Caco-2 (cell line): ENCODE measurements around the gene GMPPA. TPM values are rescaled to one million over a fixed set of nuclear protein-coding genes. Genes with fewer than 3 reads are reported as not detected.

Experiments
- BruUV-seq: library from RNA; stranded (reverse); fragments of 400-500 nt; replicated peaks from 2 replicates; lab custom pipeline; 2021; lab: Mats Ljungman, UMichigan
- CTCF ChIA-PET: fragments of 300-600 bp; sonication (Branson Sonifier 250); formaldehyde crosslinking; loops from one replicate; lab custom pipeline; 2022; ENCODE audit warnings: antibody characterized with exemption; lab: Charles Lee
- POLR2A ChIA-PET: fragments of 300-600 bp; sonication (Branson Sonifier 250); formaldehyde crosslinking; loops from one replicate; lab custom pipeline; 2022; ENCODE audit warnings: antibody characterized with exemption; lab: Charles Lee
- DNase-seq, 2 experiments: peaks; one replicate each; pipeline versions ENCODE4 v3.0.0 to v3.0.0-alpha.2; 2020 to 2022
- H3K27me3 ChIP-seq: replicated peaks from 2 replicates; pipeline ENCODE4 v1.6.0; 2011; ENCODE audit warnings: low read length; ENCODE audit not compliant: control insufficient read depth, insufficient read depth
- H3K36me3 ChIP-seq: 2 replicates; pipeline ENCODE4 v1.5.1; 2011; ENCODE audit warnings: low read length; ENCODE audit not compliant: control insufficient read depth, insufficient read depth
- H3K4me1 ChIP-seq: fragments of 250-450 bp; sonication (Bioruptor Pico); 2 replicates; pipeline ENCODE4 v1.5.1; 2020; ENCODE audit warnings: mild to moderate bottlenecking
- H3K4me3 ChIP-seq: 2 replicates; pipeline ENCODE4 v1.5.1; 2011; ENCODE audit warnings: low read depth, mild to moderate bottlenecking, control low read depth, low read length
- H3K9me3 ChIP-seq: fragments of 250-450 bp; sonication (Bioruptor Pico); 2 replicates; pipeline ENCODE4 v1.5.1; 2020; ENCODE audit warnings: mild to moderate bottlenecking, moderate library complexity
- H3K27ac Mint-ChIP-seq: one replicate; pipeline ENCODE4 v1.8.0; 2022; ENCODE audit warnings: mixed read lengths; ENCODE audit not compliant: unreplicated experiment
- H3K27me3 Mint-ChIP-seq: one replicate; pipeline ENCODE4 v1.8.0; 2022; ENCODE audit warnings: mixed read lengths; ENCODE audit not compliant: insufficient read depth, unreplicated experiment
- H3K36me3 Mint-ChIP-seq: one replicate; pipeline ENCODE4 v1.8.0; 2022; ENCODE audit warnings: mild to moderate bottlenecking, mixed read lengths; ENCODE audit not compliant: insufficient read depth, unreplicated experiment
- H3K4me1 Mint-ChIP-seq: one replicate; pipeline ENCODE4 v1.8.0; 2022; ENCODE audit warnings: low read depth, mixed read lengths; ENCODE audit not compliant: unreplicated experiment
- H3K4me3 Mint-ChIP-seq: one replicate; pipeline ENCODE4 v1.8.0; 2022; ENCODE audit warnings: mild to moderate bottlenecking, moderate library complexity, mixed read lengths; ENCODE audit not compliant: unreplicated experiment
- H3K9me3 Mint-ChIP-seq: one replicate; pipeline ENCODE4 v1.8.0; 2022; ENCODE audit warnings: mixed read lengths; ENCODE audit not compliant: unreplicated experiment
- CTCF ChIP-seq, 2 experiments: fragments of 200-600 bp in 1 of 2; IDR thresholded peaks; 1 replicate in 1 of 2; 2 replicates in 1 of 2; pipeline versions ENCODE4 v1.5.1 to v1.8.0; 2011 to 2022; ENCODE audit warnings: antibody characterized with exemption in 1 of 2, control low read depth in 1 of 2, inconsistent platforms in 1 of 2, low read depth in 1 of 2, low read length in 1 of 2, mild to moderate bottlenecking in 1 of 2, moderate library complexity in 1 of 2; ENCODE audit not compliant: insufficient read depth in 1 of 2, severe bottlenecking in 1 of 2, unreplicated experiment in 1 of 2
- intact Hi-C: fragments of 100-400 bp; cut with micrococcal nuclease; formaldehyde crosslinking; loops from one replicate; pipeline ENCODE4 v1.10.0; 2022; ENCODE audit not compliant: unreplicated experiment
- total RNA-seq: library from RNA; stranded (reverse); gene quantifications from 2 replicates; pipeline ENCODE4 v1.2.3, GENCODE V29; 2022

Gene GMPPA
- total RNA-seq, 1 experiment from 2014 or later, result 53.7 TPM

GRCh38 chr2:219485201-219485580 is 13.5 kb upstream of the GMPPA start:
- Mint-ChIP-seq H3K36me3 (no peaks in the 10 kb centered on the region), H3K4me3 (no peak overlapping the region), H3K9me3 (no peaks in the 10 kb centered on the region), H3K4me1 (no peaks in the 10 kb centered on the region), H3K27me3 (peaks cover 8% of the 10 kb centered on the region), H3K27ac (no peak overlapping the region)
- CTCF ChIA-PET, result interaction anchor here (0.7 to 3.4 kb wide), 4 partner anchors 10 to 643 kb away, joined by 3 to 27 read pairs (median 6); a partner anchor contains a TSS
- intact Hi-C loops, result no loop called here
- TF ChIP-seq CTCF (IDR thresholded peaks at IDR 0.05; ENCODE audit: insufficient read depth in 1 of 2, low read depth in 1 of 2, low read length in 1 of 2, severe bottlenecking in 1 of 2, unreplicated experiment in 1 of 2), result no peak
- Histone ChIP-seq H3K27me3 (peaks cover 3% of the 10 kb centered on the region), H3K9me3 (no peaks in the 10 kb centered on the region), H3K4me1 (peaks cover 11% of the 10 kb centered on the region; the same call in 1 of the 2 replicates), H3K4me3 (no peak overlapping the region), H3K36me3 (no peaks in the 10 kb centered on the region)
- BruUV-seq, result no TSS peak
- no peak for DNase-seq
- POLR2A ChIA-PET, result interaction anchor here (0.6 to 1.0 kb wide), 2 partner anchors 14 to 149 kb away, joined by 3 to 5 read pairs; partner anchors contain the start of gene GMPPA

GRCh38 chr2:219486380-219486959 is 12.2 kb upstream of the GMPPA start:
- TF ChIP-seq CTCF (IDR thresholded peaks at IDR 0.05; ENCODE audit: insufficient read depth in 1 of 2, low read depth in 1 of 2, low read length in 1 of 2, severe bottlenecking in 1 of 2, unreplicated experiment in 1 of 2), result no peak
- peaks cover 3% of the 10 kb centered on the region for H3K27me3 ChIP-seq
- H3K9me3 Mint-ChIP-seq, result no peaks in the 10 kb centered on the region
- no peak overlapping the region for H3K4me3 ChIP-seq
- no peak overlapping the region for H3K27ac Mint-ChIP-seq
- no peaks in the 10 kb centered on the region for H3K36me3 ChIP-seq
- H3K27me3 Mint-ChIP-seq, result peaks cover 8% of the 10 kb centered on the region
- no peaks in the 10 kb centered on the region for H3K36me3 Mint-ChIP-seq
- no TSS peak for BruUV-seq
- intact Hi-C loops, result no loop called here
- no peaks in the 10 kb centered on the region for H3K4me1 Mint-ChIP-seq
- CTCF ChIA-PET, result interaction anchor here (0.9 to 3.4 kb wide), 5 partner anchors 9 to 44 kb away, joined by 3 to 27 read pairs (median 6); a partner anchor contains a TSS
- POLR2A ChIA-PET, result no interaction called here
- H3K4me1 ChIP-seq, result peaks cover 11% of the 10 kb centered on the region; the same call in 1 of the 2 replicates
- no peaks in the 10 kb centered on the region for H3K9me3 ChIP-seq
- DNase-seq, result no peak
- no peak overlapping the region for H3K4me3 Mint-ChIP-seq

- DNase-seq, result no peak
- H3K36me3 Mint-ChIP-seq, result no peaks in the 10 kb centered on the region
- H3K4me3 Mint-ChIP-seq, result no peak overlapping the region
- CTCF ChIA-PET, result interaction anchor here (2.6 kb wide), 1 partner anchor 42 kb away, joined by 15 read pairs; no protein-coding TSS in a partner anchor
- H3K4me1 Mint-ChIP-seq, result no peaks in the 10 kb centered on the region
- H3K36me3 ChIP-seq, result no peaks in the 10 kb centered on the region
- no peak for TF ChIP-seq CTCF (IDR thresholded peaks at IDR 0.05; ENCODE audit: insufficient read depth in 1 of 2, low read depth in 1 of 2, low read length in 1 of 2, severe bottlenecking in 1 of 2, unreplicated experiment in 1 of 2)
- H3K27me3 Mint-ChIP-seq, result peaks cover 17% of the 10 kb centered on the region
- POLR2A ChIA-PET, result no interaction called here
- H3K27ac Mint-ChIP-seq, result no peak overlapping the region
- H3K9me3 Mint-ChIP-seq, result no peaks in the 10 kb centered on the region
- H3K9me3 ChIP-seq, result no peaks in the 10 kb centered on the region
- no peak overlapping the region for H3K4me3 ChIP-seq
- no TSS peak for BruUV-seq
- intact Hi-C loops, result no loop called here
- H3K4me1 ChIP-seq, result peaks cover 11% of the 10 kb centered on the region; the same call in 1 of the 2 replicates
- peaks cover 3% of the 10 kb centered on the region for H3K27me3 ChIP-seq
These were observed 10.4 kb upstream of the GMPPA start for GRCh38 chr2:219488149-219488843.
